ENCODE data around the gene CDKAL1.

CDKAL1 gene

DNA sequence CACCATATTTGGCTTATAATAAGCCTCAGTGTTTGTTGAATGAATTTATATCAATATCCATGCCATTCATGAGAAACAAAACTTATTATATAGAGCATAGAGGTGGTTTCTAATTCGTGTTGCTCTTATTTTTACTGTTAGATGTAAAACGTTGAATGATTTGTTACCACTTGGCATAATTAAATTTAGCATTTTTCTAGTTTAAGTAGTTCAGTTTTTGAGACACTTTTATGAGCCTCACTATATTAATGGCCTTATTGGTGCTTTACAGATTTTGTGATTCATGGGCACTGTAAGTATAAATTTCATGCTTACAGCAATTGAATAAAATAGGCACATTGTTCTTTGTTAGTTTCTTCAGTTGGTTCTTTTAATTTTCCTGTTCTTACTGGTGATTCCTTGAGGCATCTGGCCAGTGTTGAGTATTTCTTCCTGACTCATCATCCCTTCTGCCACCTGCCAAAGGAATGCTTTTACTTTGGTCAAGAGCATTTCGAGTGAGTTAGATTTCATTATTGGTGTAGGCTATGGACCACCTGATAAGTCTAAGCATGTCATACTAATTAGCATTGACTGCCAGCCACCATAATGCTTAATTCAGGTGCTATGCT, 34.8 kb downstream of the CDKAL1 start:
- no peak for ATAC-seq
- peak; percentile 82 for TF ChIP-seq ISL1 (CRISPR knock-in tag; IDR thresholded peaks at IDR 0.05)
- TF ChIP-seq ZFP3 (CRISPR knock-in tag; IDR thresholded peaks at IDR 0.05): no peak
- no peak for TF ChIP-seq ZC3H10 (CRISPR knock-in tag; IDR thresholded peaks at IDR 0.05)
- TF ChIP-seq, protein P1, sequence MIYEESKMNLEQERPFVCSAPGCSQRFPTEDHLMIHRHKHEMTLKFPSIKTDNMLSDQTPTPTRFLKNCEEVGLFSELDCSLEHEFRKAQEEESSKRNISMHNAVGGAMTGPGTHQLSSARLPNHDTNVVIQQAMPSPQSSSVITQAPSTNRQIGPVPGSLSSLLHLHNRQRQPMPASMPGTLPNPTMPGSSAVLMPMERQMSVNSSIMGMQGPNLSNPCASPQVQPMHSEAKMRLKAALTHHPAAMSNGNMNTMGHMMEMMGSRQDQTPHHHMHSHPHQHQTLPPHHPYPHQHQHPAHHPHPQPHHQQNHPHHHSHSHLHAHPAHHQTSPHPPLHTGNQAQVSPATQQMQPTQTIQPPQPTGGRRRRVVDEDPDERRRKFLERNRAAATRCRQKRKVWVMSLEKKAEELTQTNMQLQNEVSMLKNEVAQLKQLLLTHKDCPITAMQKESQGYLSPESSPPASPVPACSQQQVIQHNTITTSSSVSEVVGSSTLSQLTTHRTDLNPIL (CRISPR knock-in tag; IDR thresholded peaks at IDR 0.05; ENCODE audit: low read depth): no peak

- TF ChIP-seq OSR1 (CRISPR knock-in tag; IDR thresholded peaks at IDR 0.05) (no peak), ISL1 (CRISPR knock-in tag; IDR thresholded peaks at IDR 0.05) (peak; percentile 15; the same call in 1 of the 2 replicates)
- no peak for ATAC-seq
Measured at GRCh38 chr6:20571261-20571660, 37.0 kb downstream of the CDKAL1 start.

DNA sequence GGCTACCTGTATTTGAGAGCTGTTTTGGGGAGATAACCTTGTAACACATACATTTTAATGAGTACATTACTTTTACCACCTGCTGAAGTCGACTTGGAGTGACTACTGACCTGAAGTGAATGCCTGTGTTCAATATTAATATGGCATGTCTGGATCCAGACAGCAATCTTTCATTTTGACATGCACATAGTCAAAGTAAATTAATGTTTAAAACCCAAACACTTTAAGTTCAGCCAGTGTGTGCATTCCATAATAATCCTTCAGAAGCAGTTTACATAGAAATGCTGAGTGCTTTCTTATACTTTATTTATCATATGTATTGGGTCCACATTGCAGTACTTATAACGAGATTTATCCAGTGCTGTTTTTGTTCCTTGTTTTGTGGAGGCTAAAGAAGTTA, 38.0 kb downstream of the CDKAL1 start:
- TF ChIP-seq TCF4 (CRISPR knock-in tag; IDR thresholded peaks at IDR 0.05; ENCODE audit: borderline replicate concordance): no peak
- no peak for TF ChIP-seq TSHZ2 (CRISPR knock-in tag; IDR thresholded peaks at IDR 0.05)
- TF ChIP-seq, protein P2, sequence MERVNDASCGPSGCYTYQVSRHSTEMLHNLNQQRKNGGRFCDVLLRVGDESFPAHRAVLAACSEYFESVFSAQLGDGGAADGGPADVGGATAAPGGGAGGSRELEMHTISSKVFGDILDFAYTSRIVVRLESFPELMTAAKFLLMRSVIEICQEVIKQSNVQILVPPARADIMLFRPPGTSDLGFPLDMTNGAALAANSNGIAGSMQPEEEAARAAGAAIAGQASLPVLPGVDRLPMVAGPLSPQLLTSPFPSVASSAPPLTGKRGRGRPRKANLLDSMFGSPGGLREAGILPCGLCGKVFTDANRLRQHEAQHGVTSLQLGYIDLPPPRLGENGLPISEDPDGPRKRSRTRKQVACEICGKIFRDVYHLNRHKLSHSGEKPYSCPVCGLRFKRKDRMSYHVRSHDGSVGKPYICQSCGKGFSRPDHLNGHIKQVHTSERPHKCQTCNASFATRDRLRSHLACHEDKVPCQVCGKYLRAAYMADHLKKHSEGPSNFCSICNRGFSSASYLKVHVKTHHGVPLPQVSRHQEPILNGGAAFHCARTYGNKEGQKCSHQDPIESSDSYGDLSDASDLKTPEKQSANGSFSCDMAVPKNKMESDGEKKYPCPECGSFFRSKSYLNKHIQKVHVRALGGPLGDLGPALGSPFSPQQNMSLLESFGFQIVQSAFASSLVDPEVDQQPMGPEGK (CRISPR knock-in tag; IDR thresholded peaks at IDR 0.05; ENCODE audit: borderline replicate concordance): no peak
- TF ChIP-seq ESRRG (CRISPR knock-in tag; IDR thresholded peaks at IDR 0.05): no peak
- TF ChIP-seq, protein P1 (CRISPR knock-in tag; IDR thresholded peaks at IDR 0.05; ENCODE audit: low read depth): no peak
- no peak for TF ChIP-seq ZNF565 (CRISPR knock-in tag; conservative IDR thresholded peaks at IDR 0.05; ENCODE audit: low read depth)
- TF ChIP-seq ZC3H10 (CRISPR knock-in tag; IDR thresholded peaks at IDR 0.05): no peak
- TF ChIP-seq CSRNP3 (CRISPR knock-in tag; IDR thresholded peaks at IDR 0.05): no peak
- TF ChIP-seq ZFP30 (CRISPR knock-in tag; IDR thresholded peaks at IDR 0.05): no peak
- ATAC-seq: no peak

GRCh38 chr6:20572940-20573339, 38.7 kb downstream of the CDKAL1 start:
- TF ChIP-seq ISL1 (CRISPR knock-in tag; IDR thresholded peaks at IDR 0.05): peak; percentile 57
- TF ChIP-seq, protein P1 (CRISPR knock-in tag; IDR thresholded peaks at IDR 0.05; ENCODE audit: low read depth): no peak
- no peak for TF ChIP-seq ZFP3 (CRISPR knock-in tag; IDR thresholded peaks at IDR 0.05)
- TF ChIP-seq TSHZ2 (CRISPR knock-in tag; IDR thresholded peaks at IDR 0.05): no peak
- TF ChIP-seq PPARA (CRISPR knock-in tag; IDR thresholded peaks at IDR 0.05; ENCODE audit: borderline replicate concordance): no peak
- TF ChIP-seq, protein P2 (CRISPR knock-in tag; IDR thresholded peaks at IDR 0.05; ENCODE audit: borderline replicate concordance): no peak
- TF ChIP-seq ESRRG (CRISPR knock-in tag; IDR thresholded peaks at IDR 0.05): no peak
- TF ChIP-seq RARB (CRISPR knock-in tag; IDR thresholded peaks at IDR 0.05): no peak
- TF ChIP-seq OSR1 (CRISPR knock-in tag; IDR thresholded peaks at IDR 0.05): no peak
- TF ChIP-seq ZNF8 (CRISPR knock-in tag; IDR thresholded peaks at IDR 0.05): 0 out of 2 replicates have a peak, but pooled peaks have one; percentile 27
- TF ChIP-seq ZC3H10 (CRISPR knock-in tag; IDR thresholded peaks at IDR 0.05): no peak
- peak; percentile 35; the same call in 1 of the 2 replicates for TF ChIP-seq ZFP30 (CRISPR knock-in tag; IDR thresholded peaks at IDR 0.05)
- no peak for TF ChIP-seq ZNF565 (CRISPR knock-in tag; conservative IDR thresholded peaks at IDR 0.05; ENCODE audit: low read depth)
- no peak for ATAC-seq

All from SK-N-SH treated with all-trans-retinoic acid at 6 μM for 48 hours (cell line).